ENCODE measurements around the gene CHD2.

The CHD2 gene

GRCh38 chr15:92906020-92906419 is 5.9 kb downstream of the CHD2 start:
- Histone ChIP-seq H3K9me2 (ENCODE audit: low read depth, low read length) (no peaks in the 10 kb centered on the region), H3K27me3 (ENCODE audit: insufficient read depth, low read length) (no peaks in the 10 kb centered on the region), H3K4me3 (ENCODE audit: low read depth, low read length, poor library complexity, severe bottlenecking) (peak overlapping the region; percentile 74), H3F3A (ENCODE audit: insufficient read depth, low read length) (no peaks in the 10 kb centered on the region), H3K9ac (ENCODE audit: low read length) (peak overlapping the region; percentile 75), H3K79me2 (ENCODE audit: insufficient read depth, low read length) (peaks cover 97% of the 10 kb centered on the region), H3K4me2 (ENCODE audit: low read length) (peak overlapping the region; percentile 89), H3K9me3 (ENCODE audit: low read length) (no peaks in the 10 kb centered on the region), H2AFZ (ENCODE audit: low read length) (no peak overlapping the region), H3K27ac (ENCODE audit: low read depth, low read length, poor library complexity, severe bottlenecking) (peak overlapping the region; percentile 84), H4K20me1 (ENCODE audit: insufficient read depth, low read length) (no peaks in the 10 kb centered on the region), H3K36me3 (ENCODE audit: insufficient read depth, low read length) (peaks cover 60% of the 10 kb centered on the region), H3K4me1 (ENCODE audit: insufficient read depth, low read length, severe bottlenecking) (peaks cover 75% of the 10 kb centered on the region)
- TF ChIP-seq, protein P1, sequence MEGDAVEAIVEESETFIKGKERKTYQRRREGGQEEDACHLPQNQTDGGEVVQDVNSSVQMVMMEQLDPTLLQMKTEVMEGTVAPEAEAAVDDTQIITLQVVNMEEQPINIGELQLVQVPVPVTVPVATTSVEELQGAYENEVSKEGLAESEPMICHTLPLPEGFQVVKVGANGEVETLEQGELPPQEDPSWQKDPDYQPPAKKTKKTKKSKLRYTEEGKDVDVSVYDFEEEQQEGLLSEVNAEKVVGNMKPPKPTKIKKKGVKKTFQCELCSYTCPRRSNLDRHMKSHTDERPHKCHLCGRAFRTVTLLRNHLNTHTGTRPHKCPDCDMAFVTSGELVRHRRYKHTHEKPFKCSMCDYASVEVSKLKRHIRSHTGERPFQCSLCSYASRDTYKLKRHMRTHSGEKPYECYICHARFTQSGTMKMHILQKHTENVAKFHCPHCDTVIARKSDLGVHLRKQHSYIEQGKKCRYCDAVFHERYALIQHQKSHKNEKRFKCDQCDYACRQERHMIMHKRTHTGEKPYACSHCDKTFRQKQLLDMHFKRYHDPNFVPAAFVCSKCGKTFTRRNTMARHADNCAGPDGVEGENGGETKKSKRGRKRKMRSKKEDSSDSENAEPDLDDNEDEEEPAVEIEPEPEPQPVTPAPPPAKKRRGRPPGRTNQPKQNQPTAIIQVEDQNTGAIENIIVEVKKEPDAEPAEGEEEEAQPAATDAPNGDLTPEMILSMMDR (IDR thresholded peaks at IDR 0.05; ENCODE audit: low read length): no peak
- no peak for TF ChIP-seq EZH2 (IDR thresholded peaks at IDR 0.05; ENCODE audit: borderline replicate concordance, low read length)

GRCh38 chr15:92906563-92907081 is 6.5 kb downstream of the CHD2 start:
- H3K27ac ChIP-seq (ENCODE audit: low read depth, low read length, poor library complexity, severe bottlenecking): peak overlapping the region; percentile 84
- H4K20me1 ChIP-seq (ENCODE audit: insufficient read depth, low read length): no peaks in the 10 kb centered on the region
- no peaks in the 10 kb centered on the region for H3K9me3 ChIP-seq (ENCODE audit: low read length)
- H3K9me2 ChIP-seq (ENCODE audit: low read depth, low read length): no peaks in the 10 kb centered on the region
- peaks cover 97% of the 10 kb centered on the region for H3K79me2 ChIP-seq (ENCODE audit: insufficient read depth, low read length)
- H3K27me3 ChIP-seq (ENCODE audit: insufficient read depth, low read length): no peaks in the 10 kb centered on the region
- no peaks in the 10 kb centered on the region for H3F3A ChIP-seq (ENCODE audit: insufficient read depth, low read length)
- peak overlapping the region; percentile 89 for H3K4me2 ChIP-seq (ENCODE audit: low read length)
- no peak for TF ChIP-seq EZH2 (IDR thresholded peaks at IDR 0.05; ENCODE audit: borderline replicate concordance, low read length)
- TF ChIP-seq, protein P1 (IDR thresholded peaks at IDR 0.05; ENCODE audit: low read length): no peak
- H3K36me3 ChIP-seq (ENCODE audit: insufficient read depth, low read length): peaks cover 60% of the 10 kb centered on the region
- H3K4me3 ChIP-seq (ENCODE audit: low read depth, low read length, poor library complexity, severe bottlenecking): peak overlapping the region; percentile 74
- no peak overlapping the region for H2AFZ ChIP-seq (ENCODE audit: low read length)
- peak overlapping the region; percentile 75; the same call in 1 of the 2 replicates for H3K9ac ChIP-seq (ENCODE audit: low read length)
- peaks cover 81% of the 10 kb centered on the region for H3K4me1 ChIP-seq (ENCODE audit: insufficient read depth, low read length, severe bottlenecking)

DNA sequence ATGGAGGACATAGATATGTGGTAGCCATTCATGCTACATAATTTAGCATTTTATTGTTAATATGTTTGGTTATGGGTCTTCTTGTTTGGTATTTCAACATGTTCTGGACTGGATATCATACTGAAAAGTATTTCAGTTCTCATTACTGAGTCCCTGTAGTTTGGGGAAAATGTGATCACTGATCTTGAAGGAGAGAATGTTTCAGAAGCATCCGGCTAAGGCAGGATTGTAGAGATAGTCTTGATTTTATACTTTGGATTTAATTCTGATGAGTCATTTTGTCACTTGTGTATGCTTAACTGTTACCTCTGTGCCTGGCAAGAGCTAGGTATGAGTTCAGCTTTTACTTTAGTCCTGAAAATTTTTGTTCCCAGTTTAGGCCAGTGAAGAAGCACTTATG is 7.1 kb downstream of the CHD2 start:
- no peak for TF ChIP-seq EZH2 (IDR thresholded peaks at IDR 0.05; ENCODE audit: borderline replicate concordance, low read length)
- TF ChIP-seq, protein P1 (IDR thresholded peaks at IDR 0.05; ENCODE audit: low read length): no peak
- no peaks in the 10 kb centered on the region for H3K27me3 ChIP-seq (ENCODE audit: insufficient read depth, low read length)
- no peak overlapping the region for H2AFZ ChIP-seq (ENCODE audit: low read length)
- H4K20me1 ChIP-seq (ENCODE audit: insufficient read depth, low read length): no peaks in the 10 kb centered on the region
- H3K4me2 ChIP-seq (ENCODE audit: low read length): peak overlapping the region; percentile 89
- no peaks in the 10 kb centered on the region for H3F3A ChIP-seq (ENCODE audit: insufficient read depth, low read length)
- peaks cover 97% of the 10 kb centered on the region for H3K79me2 ChIP-seq (ENCODE audit: insufficient read depth, low read length)
- peaks cover 87% of the 10 kb centered on the region for H3K4me1 ChIP-seq (ENCODE audit: insufficient read depth, low read length, severe bottlenecking)
- peaks cover 60% of the 10 kb centered on the region for H3K36me3 ChIP-seq (ENCODE audit: insufficient read depth, low read length)
- peak overlapping the region; percentile 84 for H3K27ac ChIP-seq (ENCODE audit: low read depth, low read length, poor library complexity, severe bottlenecking)
- H3K9me2 ChIP-seq (ENCODE audit: low read depth, low read length): no peaks in the 10 kb centered on the region
- peak overlapping the region; percentile 47; the same call in 1 of the 2 replicates for H3K9ac ChIP-seq (ENCODE audit: low read length)
- peak overlapping the region; percentile 74 for H3K4me3 ChIP-seq (ENCODE audit: low read depth, low read length, poor library complexity, severe bottlenecking)
- H3K9me3 ChIP-seq (ENCODE audit: low read length): no peaks in the 10 kb centered on the region

Measured in OCI-LY1 (cell line).